HepG2 (cell line): ENCODE results near the gene CNGA3.
"Not testable (repeated sequence)": the region's sequence is repeated elsewhere in the genome, so short reads cannot be mapped to it uniquely, and the experiment has no call there.

ENCODE experiments used
- CTCF ChIP-seq: sonication (generic); formaldehyde crosslinking; IDR thresholded peaks from 2 replicates; pipeline ENCODE4 v1.5.0; 2020; ENCODE audit warnings: mild to moderate bottlenecking, missing genetic modification reagents, moderate library complexity
- HCFC1 ChIP-seq: fragments of 150-350 bp; IDR thresholded peaks from 2 replicates; pipeline ENCODE4 v1.6.1; 2014; ENCODE audit warnings: low read depth, low read length
- NFYB ChIP-seq: sonication (generic); formaldehyde crosslinking; IDR thresholded peaks from 2 replicates; pipeline ENCODE4 v1.4.0; 2020; ENCODE audit warnings: missing genetic modification reagents
- RARG ChIP-seq: sonication (generic); formaldehyde crosslinking; IDR thresholded peaks from 2 replicates; pipeline ENCODE4 v1.4.0; 2020; ENCODE audit warnings: low read depth, mild to moderate bottlenecking, missing genetic modification reagents
- REPIN1 ChIP-seq: sonication (generic); formaldehyde crosslinking; IDR thresholded peaks from 2 replicates; pipeline ENCODE4 v1.8.0; 2022; ENCODE audit warnings: missing genetic modification reagents, low read depth, mild to moderate bottlenecking, borderline replicate concordance
- RFX5 ChIP-seq: IDR thresholded peaks from 2 replicates; pipeline ENCODE4 v1.6.1; 2011; ENCODE audit warnings: low read depth, low read length, improper control_type of control experiment
- SMAD1 ChIP-seq: sonication (generic); formaldehyde crosslinking; IDR thresholded peaks from 2 replicates; pipeline ENCODE4 v1.4.0; 2020; ENCODE audit warnings: missing genetic modification reagents, low read depth, mild to moderate bottlenecking, borderline replicate concordance
- ZBTB2 ChIP-seq: sonication (generic); formaldehyde crosslinking; IDR thresholded peaks from 2 replicates; pipeline ENCODE4 v1.8.0; 2022; ENCODE audit warnings: low read depth, missing genetic modification reagents
- ZNF570 ChIP-seq: sonication (generic); formaldehyde crosslinking; IDR thresholded peaks from 2 replicates; pipeline ENCODE4 v1.4.0; 2020; ENCODE audit warnings: mild to moderate bottlenecking, missing genetic modification reagents, borderline replicate concordance
- ZSCAN31 ChIP-seq: sonication (generic); formaldehyde crosslinking; IDR thresholded peaks from 2 replicates; pipeline ENCODE4 v1.5.0; 2020; ENCODE audit warnings: low read depth, mild to moderate bottlenecking, missing genetic modification reagents

- not testable (repeated sequence) for TF ChIP-seq HCFC1; RFX5; SMAD1 (CRISPR knock-in tag); REPIN1; ZBTB2 (CRISPR knock-in tag); RARG (CRISPR knock-in tag); ZSCAN31 (CRISPR knock-in tag); NFYB (CRISPR knock-in tag); ZNF570 (CRISPR knock-in tag); CTCF (CRISPR knock-in tag)
These were observed 39.0 kb upstream of the CNGA3 start for GRCh38 chr2:98307131-98307696.
